GM18511 (cell line): Measurements from ENCODE around the gene CAMSAP1.

Experiments used
- ATAC-seq: cut with Tn5 transposase; IDR thresholded peaks from one replicate; pipeline ENCODE4 v1.9.1; 2021; ENCODE audit warnings: mild to moderate bottlenecking, moderate library complexity; ENCODE audit not compliant: unreplicated experiment

CAMSAP1 gene

DNA sequence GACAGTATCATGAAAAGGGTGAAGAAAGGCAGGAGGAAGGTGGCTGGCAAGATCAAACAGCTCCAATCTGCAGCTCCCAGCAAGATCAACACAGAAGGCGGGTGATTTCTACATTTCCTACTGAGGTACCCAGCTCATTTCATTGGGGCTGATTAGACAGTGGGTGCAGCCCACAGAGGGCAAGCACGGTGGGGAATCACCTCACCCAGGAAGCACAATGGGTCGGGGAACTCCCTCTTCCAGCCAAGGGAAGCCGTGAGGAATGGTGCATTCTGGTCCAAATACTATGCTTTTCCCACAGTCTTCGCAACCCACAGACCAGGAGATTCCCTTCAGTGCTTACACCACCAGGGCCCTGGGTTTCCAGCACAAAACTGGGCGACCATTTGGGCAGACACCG, 66.8 kb downstream of the CAMSAP1 start:
- ATAC-seq, result no peak

DNA sequence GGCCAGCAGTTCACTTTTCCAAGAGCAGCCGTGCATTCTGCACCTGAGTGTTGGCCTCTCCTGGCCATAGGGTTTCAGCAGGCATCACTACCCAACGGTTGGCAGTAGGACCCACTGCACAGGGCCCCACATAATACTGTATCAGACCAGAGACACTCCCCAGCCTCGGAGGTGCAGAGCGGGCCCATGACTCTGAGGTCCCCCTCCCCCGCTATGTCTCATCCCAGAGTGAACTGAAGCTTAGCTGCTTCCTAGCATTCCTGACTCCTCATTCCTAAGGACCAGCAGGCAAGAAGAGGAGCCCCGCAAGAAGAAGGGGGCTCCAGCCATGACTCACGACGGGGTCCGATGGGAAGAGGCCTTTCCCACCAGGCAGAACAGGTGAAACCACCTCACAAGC, 67.2 kb downstream of the CAMSAP1 start:
- ATAC-seq, result no peak

DNA sequence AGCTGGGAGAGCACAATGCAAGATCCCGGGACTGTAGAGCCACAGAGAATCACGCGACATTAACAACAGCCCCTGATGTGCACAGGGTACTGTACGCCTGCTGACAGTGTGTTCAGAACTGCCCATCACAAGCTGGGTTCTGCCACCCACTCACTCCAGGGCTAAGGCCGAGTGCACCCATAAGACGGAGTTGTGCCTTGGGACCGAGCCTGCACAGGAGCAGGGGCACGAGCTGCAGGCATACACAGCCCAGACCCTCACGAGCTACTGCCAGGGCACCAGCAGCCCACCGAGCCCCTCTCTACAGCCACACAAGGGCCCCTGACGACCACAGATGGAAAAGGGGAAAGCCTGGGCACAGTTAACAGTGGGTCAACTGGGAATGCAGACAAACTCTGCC, 67.8 kb downstream of the CAMSAP1 start:
- ATAC-seq, result no peak

DNA sequence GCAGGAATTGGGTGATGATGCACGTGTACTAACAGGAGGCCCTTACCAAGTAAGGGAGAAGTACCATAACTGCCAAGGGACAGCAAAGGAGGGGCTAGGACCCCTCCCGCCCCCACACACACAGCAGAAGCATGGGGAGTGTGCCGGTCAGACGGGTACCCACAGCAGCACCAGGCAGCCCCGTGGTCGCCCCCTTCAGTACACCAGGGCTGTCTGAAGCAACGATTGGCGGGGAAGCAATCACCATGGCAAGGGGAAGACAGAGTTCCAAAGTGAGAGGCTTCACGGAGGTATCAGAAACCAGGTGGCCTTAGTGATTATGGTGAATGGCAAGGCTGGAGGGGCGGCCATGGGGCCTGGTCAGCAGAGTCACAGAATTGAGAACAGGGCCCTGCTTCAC, 72.2 kb downstream of the CAMSAP1 start:
- no peak for ATAC-seq

DNA sequence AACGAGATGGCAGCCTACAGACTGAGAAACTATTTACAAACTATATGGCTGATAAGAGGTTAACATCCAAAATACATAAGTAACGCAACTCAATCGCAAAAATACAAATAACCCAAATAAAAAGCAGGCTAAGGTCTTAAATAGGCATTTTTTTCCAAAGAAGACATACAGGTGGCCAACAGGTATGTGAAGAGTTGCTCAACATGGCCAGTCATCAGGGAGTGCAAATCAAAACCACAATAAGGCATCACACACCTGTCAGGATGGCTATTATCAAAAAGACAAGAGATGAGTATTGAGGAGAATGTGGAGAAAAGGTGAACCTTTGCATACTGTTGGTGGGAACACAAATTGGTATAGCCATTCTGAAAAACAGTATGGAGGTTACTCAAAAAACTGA, 73.5 kb downstream of the CAMSAP1 start:
- no peak for ATAC-seq

DNA sequence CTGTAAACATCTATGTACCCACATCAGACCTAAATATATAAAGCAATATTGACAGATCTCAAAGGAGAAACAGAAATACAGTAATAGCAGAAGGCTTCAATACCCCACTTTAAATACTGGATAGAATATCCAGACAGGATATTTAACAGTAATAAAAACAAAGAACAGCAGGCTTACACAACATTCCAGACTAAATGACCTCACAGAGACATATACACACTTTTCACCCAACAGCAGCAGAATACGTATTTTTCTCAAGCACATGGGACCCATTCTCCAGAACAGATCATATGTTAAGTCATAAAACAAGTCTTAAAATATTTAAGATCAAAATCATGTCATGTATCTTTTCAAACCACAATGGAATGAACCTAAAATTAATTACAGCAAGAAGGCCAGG, 76.8 kb downstream of the CAMSAP1 start:
- ATAC-seq, result no peak

DNA sequence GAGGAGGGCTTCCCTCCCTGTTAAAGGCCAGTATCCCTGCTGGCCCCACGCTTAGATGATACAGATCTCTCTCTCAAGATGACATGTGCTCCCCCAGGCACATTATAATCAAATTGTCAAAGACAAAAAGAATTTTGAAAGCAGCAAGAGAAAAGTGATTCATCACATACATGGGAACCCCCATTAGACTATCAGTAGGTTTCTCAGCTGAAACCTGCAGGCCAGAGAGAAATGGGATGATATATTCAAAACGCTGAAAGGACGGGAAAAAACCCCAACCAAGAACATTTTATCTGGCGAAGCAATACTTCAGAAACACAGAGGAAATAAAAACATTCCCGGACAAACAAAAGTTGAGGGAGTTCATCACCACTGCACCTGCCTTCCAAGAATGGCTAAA, 78.7 kb downstream of the CAMSAP1 start:
- no peak for ATAC-seq

DNA sequence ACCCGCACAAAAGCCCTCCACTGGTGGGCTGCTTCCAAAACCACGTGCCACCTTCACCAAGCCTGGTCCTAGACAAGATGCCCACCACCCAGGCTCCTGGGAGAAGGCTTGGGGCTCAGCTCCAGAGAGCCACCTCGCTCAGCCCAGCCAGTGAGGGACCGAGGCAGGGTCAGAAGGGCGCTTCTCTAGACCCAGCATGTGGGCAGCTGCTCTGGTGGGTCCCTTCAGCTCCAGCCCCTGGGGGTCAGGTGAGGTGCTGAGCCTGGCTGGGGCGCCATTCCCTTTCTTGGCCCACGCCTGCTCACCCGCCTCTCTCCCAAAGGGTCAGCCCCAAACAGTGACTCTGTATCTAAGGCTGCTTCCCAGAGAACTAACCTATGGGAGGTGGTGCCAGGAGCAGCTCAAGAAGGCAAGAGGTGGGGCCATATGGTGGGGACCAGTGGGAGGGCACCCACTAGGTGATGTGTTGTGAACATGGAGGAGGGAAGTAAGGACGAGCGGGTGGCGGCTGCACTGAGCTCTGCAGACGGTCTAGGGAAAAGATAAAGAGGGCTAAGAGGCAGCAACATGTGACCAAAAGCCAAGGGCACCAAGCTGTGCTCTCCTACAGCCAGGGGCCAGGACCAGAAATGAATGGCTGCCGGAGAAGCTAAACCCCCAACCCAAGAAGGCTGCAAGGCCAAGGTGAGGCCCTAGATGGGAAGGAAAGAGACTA, 79.3 kb downstream of the CAMSAP1 start:
- no peak for ATAC-seq

DNA sequence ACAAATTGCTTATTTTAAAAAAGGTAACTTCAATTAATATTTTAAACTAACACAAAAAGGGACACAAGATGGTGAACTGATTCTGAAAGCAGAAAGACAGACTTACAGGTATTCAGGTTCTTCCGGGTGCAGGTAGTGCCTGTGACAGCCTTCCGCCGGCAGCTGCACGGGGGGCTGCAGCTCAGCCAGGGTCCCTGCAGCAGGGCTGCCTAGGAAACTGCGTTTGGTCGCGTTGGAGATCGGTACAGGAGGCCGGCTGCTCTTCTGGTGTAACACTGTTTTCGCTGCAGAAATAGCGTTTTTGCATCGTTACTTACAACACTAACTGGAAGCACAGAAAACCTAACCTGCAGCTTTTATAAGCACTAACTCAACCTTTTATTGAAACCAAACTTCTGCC, 80.0 kb downstream of the CAMSAP1 start:
- ATAC-seq, result no peak

DNA sequence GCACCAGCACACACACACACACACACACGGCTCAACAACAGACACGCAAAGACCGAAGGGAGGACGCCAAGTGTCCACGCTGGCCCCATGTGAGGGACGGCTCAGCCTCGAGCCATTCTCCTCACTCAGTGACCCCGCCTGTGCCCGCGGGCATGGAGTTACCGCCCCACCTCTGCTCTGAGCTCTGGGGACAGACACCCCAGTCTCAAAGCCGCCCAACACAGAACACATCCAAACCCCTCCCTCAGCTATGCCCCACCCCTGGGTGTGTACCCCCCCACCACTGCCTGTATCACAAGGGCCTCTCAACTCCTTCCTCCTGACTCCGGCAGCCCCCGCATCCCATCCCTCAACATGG, 81.2 kb downstream of the CAMSAP1 start:
- ATAC-seq, result no peak

DNA sequence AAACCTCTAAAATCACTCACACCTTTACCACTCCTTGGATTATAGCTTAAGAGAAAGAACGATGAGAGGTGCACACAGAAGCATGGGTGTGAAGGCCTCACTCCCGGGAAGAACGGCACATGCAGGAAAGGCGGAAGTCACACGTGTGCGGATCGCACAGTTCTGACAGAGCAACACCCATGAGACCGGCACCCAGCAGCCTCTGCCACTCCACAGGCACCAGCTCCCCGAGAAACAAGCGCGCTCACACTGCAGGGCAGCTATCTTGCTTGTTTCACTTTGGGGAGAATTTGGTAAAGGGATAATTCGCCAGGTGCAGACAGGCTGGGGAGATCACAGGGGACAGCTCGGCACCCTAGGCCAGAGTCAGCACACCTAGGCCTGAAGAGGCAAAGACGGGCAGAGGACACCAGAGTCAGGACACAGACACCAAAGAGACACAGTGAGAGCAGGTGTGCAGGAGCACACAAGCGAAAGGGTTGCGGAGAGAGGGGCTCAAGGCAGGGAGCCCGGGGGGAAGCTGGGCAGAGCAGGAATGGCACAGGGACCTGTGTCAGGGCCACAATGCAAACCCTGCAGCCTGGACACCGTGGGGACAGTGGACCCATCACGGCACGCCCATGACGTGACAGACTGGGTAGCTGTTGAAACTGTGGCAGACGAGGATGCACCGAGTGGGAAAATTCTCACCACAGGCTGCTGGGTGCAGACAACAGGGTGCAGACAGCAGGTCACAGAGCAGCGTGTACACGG, 81.7 kb downstream of the CAMSAP1 start:
- ATAC-seq, result no peak

DNA sequence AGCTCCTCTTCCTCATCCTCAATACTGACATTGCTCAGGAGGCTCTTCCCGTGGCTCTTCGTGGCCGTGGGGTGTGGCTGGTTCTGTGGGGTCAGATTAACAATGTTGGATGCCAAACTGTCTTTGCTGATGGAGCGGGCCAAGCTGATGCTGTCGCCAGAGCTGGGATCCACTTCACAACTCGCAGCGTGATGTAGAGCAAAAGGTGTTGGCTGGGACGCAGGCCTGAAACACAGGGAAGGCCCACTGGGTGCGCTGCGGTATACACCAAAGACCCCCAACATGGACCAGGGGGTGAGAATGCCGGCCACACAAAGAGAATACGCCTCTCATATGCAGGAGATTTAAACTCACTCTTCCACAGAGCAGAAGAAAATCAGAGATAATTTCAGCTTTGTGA, 84.3 kb downstream of the CAMSAP1 start:
- no peak for ATAC-seq

DNA sequence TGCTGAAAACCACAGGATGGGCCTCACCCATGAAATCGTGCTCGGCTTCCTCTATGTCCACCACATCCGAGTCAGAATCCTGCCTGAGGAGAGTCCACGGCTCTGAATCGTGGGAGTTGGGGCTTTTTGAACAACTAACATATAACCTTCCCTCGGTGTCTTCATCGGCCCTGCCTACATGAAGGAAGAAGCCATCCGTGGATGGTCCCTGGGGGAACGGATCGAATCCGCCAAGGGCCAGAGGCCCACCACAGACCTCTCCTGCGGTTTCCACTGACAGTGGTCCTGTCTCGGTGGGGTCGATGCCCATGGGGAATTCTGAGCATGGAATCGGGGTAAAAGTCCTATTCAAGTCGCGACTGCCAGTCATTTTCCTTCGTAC, 85.0 kb downstream of the CAMSAP1 start:
- no peak for ATAC-seq

DNA sequence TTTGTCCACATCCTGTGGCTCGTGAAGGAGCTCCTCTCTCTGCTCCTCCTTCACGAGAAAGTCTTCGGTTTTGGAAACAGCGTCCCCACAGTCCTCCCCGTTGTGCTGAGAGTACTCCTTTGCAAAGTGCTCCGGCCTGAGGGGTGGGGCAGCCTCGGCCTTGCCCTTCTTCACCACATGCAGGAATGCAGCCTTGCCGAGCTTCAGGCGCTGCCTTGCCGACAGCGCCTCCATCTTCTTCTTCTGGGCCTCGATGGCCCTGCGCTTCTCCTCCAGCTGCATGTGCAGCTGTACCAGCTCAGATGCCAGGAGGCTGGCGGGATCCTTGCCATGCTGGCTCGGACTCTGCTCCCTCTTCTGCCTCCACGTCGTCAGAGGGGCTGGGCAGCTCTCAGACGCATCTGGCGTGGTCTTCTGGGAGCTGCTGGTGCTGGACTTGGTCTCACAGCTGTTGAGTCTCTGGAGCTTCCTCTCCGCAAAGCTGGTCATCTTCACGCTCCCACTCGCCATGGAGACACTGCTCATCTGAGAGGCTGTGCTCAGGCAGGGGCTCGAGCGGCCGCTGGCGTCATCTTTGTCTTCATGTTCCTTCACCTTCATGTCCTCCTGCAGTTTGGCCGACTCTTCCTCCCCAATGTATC, 85.5 kb downstream of the CAMSAP1 start:
- ATAC-seq, result no peak

DNA sequence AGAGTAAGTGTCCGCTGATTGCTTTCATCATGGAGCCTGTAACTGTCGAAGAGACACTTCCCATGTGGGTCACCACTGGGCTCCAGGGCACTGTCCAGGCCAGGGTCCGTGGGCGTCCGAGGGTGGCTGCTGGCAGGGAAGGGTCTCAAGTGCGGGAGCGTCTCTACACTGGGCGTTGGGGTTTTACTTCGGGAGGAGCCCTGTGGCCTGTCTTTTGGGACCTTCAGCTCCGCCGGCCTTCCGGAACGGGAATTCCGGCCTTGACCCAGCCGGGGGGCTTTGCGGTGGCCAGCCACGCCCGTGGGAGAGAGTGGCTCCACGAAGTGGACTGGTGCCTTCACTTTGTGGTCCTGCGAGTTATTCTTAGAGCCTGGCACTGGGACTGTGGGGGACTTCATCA, 86.2 kb downstream of the CAMSAP1 start:
- ATAC-seq, result no peak

DNA sequence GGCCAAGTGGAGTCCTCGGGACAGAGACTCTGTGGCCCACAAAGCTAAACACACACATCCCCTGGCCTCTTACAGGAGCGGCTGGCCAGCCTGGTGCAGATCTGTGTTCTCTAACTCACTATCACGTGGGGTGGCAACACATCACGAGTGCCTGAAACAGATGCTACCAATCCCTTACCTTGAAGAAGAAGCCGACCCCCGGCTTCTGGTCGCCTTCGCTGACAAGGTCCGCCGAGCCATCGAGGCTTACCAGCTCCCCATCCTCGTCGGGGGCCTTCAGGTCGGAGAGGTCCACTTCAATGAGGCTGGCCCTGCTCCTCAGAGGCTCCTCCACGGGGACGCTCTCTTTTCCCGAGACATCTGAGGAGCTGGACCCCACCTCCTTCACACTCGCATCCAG, 86.7 kb downstream of the CAMSAP1 start:
- no peak for ATAC-seq

DNA sequence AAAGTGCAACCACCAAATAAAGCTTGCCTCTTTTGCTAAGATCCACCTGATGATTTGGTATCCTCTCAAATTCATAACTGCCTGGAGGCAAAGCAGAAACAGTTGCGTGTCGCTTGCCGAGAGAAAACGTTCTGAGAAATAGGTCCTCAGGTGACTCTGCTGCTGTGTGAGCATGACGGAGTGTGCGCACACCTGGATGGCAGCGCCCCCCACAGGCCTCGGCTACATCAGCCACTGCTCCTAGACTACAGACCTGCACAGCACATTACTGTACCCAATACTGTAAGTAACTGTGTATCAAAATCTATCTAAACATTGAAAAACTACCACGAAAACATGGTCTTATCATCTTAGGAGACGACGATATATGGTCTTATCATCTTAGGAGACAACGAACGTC, 87.4 kb downstream of the CAMSAP1 start:
- ATAC-seq, result no peak

DNA sequence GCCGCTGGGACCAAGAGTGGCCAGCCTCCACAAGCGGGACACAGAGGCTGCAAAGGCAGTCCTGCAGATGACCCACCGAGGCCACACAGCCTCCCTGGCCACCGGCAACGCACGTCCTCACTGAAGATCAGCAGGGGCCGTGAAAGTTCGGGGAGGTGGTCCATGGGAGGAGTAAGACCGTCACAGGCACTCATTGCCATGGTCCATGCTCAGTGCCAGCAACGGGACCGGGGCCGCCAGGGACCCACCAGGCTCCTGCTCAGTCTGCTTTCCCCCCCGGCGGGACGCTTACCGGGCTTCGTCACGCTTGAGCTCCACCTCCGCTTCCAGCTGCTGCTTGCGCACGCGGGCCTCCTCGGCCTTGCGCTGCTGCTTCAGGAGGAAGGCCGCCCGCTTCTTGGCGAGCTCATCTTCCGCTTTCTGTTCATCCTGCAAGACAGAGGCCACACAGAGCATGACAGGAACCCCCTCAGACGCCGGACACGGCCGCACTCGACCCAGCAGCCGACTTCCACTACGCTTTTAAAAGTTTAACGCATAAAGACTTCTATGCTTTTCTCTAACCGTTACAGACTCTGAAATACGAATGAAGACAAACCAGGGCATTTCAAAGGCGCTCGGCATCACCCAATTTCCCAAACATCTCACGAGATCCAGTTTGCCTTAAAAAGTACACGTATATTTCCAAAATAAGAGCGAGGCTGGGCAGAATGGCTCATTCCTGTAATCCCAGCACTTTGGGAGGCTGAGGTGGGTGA, 88.4 kb downstream of the CAMSAP1 start:
- ATAC-seq, result no peak

DNA sequence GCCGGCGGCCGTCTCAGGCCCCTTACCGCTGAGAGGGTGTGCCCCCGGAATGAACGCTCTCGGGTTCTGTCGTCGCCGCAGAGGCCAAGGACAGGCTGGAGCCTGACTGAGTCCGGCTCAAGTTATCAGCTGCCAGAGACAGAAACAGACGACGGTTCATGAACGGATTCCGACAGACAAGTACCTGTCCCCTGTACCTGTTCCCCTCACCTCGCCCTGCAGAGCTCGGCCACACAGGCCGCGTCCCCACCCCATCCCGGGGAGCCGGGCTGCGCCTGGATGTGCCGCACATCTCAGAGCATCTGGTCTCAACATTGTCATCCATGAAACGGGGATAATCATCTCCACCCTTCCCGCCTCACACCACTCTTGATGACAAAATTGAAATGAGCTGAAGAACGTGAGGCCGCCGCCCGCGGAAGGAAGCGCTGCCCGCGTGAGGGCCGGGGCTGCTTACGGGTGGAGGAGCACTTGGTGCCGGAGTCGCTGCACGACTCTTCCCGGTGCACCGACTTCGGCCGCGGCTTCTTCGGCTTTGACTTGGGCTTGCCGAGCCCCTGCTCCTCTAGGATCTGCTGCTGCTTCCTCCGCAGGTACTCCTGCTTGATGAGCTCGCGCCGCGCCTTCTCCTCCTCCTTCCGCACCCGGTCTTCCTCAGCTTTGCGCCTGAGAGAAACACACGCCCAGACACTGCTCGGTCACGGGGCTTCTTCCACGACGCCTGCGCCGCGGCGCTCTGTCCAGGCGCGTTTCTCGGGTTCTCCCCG, 89.2 kb downstream of the CAMSAP1 start:
- no peak for ATAC-seq

DNA sequence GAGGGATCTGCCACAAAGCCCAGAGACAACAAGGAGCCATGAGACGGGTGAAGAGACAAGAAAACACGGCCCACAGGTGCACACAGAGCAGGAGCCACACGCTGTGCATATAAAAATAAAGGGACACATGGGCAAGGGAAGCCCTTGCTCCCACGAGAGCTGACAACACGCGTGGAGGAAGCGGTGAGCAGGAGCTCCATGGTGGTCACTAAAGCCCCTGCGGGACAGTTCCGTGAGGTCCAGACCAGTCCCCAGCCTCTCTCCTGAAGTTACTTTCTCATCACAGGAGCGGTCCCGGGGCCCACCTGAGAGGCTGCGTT, 90.7 kb downstream of the CAMSAP1 start:
- ATAC-seq, result no peak
